Activated CD8-positive, alpha-beta memory T cell treated with anti-CD3 and anti-CD28 coated beads, Interleukin-2, amount 10 ng/mL, durations not matched to agents 7 days and 5 days (primary cell): ENCODE results near the gene MICU1. TPM values are rescaled to one million over a fixed set of nuclear protein-coding genes. Genes with fewer than 3 reads are reported as not detected.

Experiments
- ATAC-seq: fragments of 150-1000 bp; cut with Tn5 transposase; one replicate; pipeline ENCODE4 v1.10.0; 2021; ENCODE audit warnings: moderate library complexity
- CTCF ChIA-PET: fragments of 350-600 bp; sonication (Branson Sonifier 250); formaldehyde crosslinking; loops from one replicate; lab custom pipeline; 2021; ENCODE audit warnings: antibody characterized with exemption; lab: Charles Lee
- DNase-seq: peaks from one replicate; pipeline ENCODE4 v3.0.0-alpha.2; 2020
- H3K27ac Mint-ChIP-seq: one replicate; pipeline ENCODE4 v1.8.0; 2021; ENCODE audit warnings: mild to moderate bottlenecking, mixed read lengths
- H3K27me3 Mint-ChIP-seq: one replicate; pipeline ENCODE4 v1.8.0; 2021; ENCODE audit warnings: mixed read lengths
- H3K36me3 Mint-ChIP-seq: one replicate; pipeline ENCODE4 v1.8.0; 2021; ENCODE audit warnings: mild to moderate bottlenecking, mixed read lengths
- H3K4me1 Mint-ChIP-seq: one replicate; pipeline ENCODE4 v1.8.0; 2021; ENCODE audit warnings: mixed read lengths
- H3K4me3 Mint-ChIP-seq: one replicate; pipeline ENCODE4 v1.8.0; 2021; ENCODE audit warnings: mild to moderate bottlenecking, moderate library complexity, mixed read lengths
- H3K9me3 Mint-ChIP-seq: one replicate; pipeline ENCODE4 v1.8.0; 2022; ENCODE audit warnings: low read depth, mixed read lengths
- total RNA-seq, 2 experiments: library from RNA; stranded (reverse); gene quantifications; one replicate each; pipeline ENCODE4 v1.2.3, GENCODE V29; 2021

MICU1 gene
- total RNA-seq, 2 experiments from 2014 or later = 25.9 to 27.2 TPM

DNA sequence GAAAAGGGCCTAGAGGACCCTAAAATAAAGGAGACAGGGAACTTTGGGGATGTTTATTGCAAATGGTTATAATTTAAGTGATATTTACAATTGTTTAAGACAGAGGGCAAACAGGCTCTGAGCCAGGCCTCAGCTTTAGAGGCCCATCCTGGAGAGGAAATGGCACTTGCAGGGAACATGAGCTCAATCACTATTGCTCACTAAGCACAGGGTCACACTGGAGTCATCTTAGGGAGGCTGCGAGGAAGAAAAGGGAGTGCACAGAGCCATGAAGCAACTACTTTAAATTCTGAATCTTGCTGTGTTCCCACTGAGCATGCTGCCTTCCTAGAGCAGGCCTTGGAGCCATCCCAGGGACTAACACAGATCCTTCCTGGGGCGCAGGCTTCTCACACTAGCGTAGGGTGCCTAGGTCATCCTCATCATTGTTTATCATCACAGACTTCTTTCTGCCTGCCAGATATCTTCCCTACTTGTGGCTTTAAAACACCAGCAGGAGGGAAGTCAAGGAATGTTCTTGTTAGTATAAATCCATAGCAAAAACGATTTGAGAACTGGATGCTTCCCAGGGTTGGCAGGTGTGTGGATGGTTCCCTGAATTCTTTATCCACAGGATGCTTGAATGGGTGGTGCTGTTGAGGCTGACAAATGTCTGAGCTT is 258.4 kb downstream of the MICU1 start:
- H3K4me1 Mint-ChIP-seq = peaks cover 43% of the 10 kb centered on the region
- H3K27ac Mint-ChIP-seq = no peak overlapping the region
- DNase-seq (no peak), ATAC-seq (no peak)
- peaks cover 5% of the 10 kb centered on the region for H3K36me3 Mint-ChIP-seq
- H3K9me3 Mint-ChIP-seq = no peaks in the 10 kb centered on the region
- CTCF ChIA-PET = interaction anchor here (0.8 kb wide), 1 partner anchor 694 kb away, joined by 3 read pairs; no protein-coding TSS in a partner anchor
- no peak overlapping the region for H3K4me3 Mint-ChIP-seq
- H3K27me3 Mint-ChIP-seq = peaks cover 2% of the 10 kb centered on the region

- Mint-ChIP-seq H3K27me3 (peaks cover 7% of the 10 kb centered on the region), H3K4me3 (no peak overlapping the region), H3K36me3 (peaks cover 3% of the 10 kb centered on the region), H3K4me1 (peaks cover 38% of the 10 kb centered on the region), H3K9me3 (no peaks in the 10 kb centered on the region), H3K27ac (peak overlapping the region; percentile 78)
- DNase-seq (no peak), ATAC-seq (no peak)
- CTCF ChIA-PET = interaction anchor here (0.6 to 3.8 kb wide), 17 partner anchors 10 to 794 kb away, joined by 3 to 44 read pairs (median 4); partner anchors contain the start of gene DNAJB12
These were observed 260.6 kb downstream of the MICU1 start for GRCh38 chr10:72365106-72365895.

DNA sequence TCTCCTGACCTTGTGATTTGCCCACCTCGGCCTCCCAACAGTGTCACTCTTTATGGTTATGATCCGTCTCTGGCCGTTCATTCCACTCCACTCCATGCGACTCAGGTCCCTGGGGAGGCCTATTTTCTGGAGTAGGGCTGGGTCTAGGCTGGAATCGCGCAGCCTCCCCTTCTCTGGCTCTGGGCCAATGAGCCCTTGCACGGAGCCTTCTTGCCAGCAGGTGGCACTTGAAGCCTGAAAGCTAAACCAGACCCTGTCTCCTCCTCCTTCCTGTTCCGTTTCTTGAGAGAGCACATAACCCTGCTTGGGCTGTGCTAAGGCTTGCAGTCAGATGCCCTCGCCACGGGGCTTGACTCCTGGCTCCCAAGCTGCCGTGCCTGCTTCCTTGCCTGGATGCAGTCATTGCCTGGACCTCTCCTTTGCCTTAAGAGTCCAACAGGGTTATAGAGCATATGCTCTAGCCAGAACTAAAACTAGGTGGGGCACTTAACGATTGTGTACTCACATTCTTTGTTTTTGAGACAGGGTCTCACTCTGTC is 261.6 kb downstream of the MICU1 start:
- ATAC-seq (peak; percentile 100), DNase-seq (peak; percentile 92)
- CTCF ChIA-PET = interaction anchor here (0.6 to 3.8 kb wide), 20 partner anchors 8 to 1044 kb away, joined by 3 to 44 read pairs (median 4); partner anchors contain the start of gene DNAJB12
- Mint-ChIP-seq H3K36me3 (peaks cover 1% of the 10 kb centered on the region), H3K27me3 (peaks cover 7% of the 10 kb centered on the region), H3K4me1 (peaks cover 30% of the 10 kb centered on the region), H3K4me3 (no peak overlapping the region), H3K27ac (peak overlapping the region; percentile 78), H3K9me3 (no peaks in the 10 kb centered on the region)

DNA sequence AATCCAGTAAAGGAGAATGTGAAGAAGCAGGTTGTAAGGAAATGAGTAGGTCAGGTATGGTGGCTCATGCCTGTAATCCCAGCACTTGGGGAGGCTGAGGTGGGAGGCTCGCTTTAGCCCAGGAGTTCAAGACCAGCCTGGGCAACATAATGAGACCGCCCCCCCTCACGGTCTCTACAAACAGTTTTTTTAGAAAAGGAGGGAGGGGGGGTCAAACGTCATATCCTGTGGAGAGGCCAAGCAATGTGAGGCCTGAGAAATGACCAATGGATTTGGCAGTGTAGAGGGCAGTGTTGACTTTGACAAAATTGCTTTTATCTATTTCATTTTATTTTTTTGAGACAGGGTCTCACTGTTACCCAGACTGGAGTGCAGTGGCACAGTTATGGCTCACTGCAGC is 268.9 kb downstream of the MICU1 start:
- H3K27ac Mint-ChIP-seq = no peak overlapping the region
- H3K27me3 Mint-ChIP-seq = peaks cover 5% of the 10 kb centered on the region
- ATAC-seq = no peak
- H3K4me3 Mint-ChIP-seq = no peak overlapping the region
- peaks cover 23% of the 10 kb centered on the region for H3K4me1 Mint-ChIP-seq
- H3K9me3 Mint-ChIP-seq = no peaks in the 10 kb centered on the region
- DNase-seq = no peak
- H3K36me3 Mint-ChIP-seq = peaks cover 5% of the 10 kb centered on the region
- CTCF ChIA-PET = no interaction called here

- H3K27ac Mint-ChIP-seq = no peak overlapping the region
- H3K4me1 Mint-ChIP-seq = peaks cover 25% of the 10 kb centered on the region
- H3K27me3 Mint-ChIP-seq = peaks cover 3% of the 10 kb centered on the region
- peaks cover 7% of the 10 kb centered on the region for H3K36me3 Mint-ChIP-seq
- H3K9me3 Mint-ChIP-seq = no peaks in the 10 kb centered on the region
- CTCF ChIA-PET = no interaction called here
- ATAC-seq = no peak
- no peak for DNase-seq
- no peak overlapping the region for H3K4me3 Mint-ChIP-seq
These were observed 269.8 kb downstream of the MICU1 start for GRCh38 chr10:72356115-72356514.

GRCh38 chr10:72355214-72355555 is 270.7 kb downstream of the MICU1 start:
- ATAC-seq = no peak
- peak overlapping the region; percentile 95 for H3K27ac Mint-ChIP-seq

DNA sequence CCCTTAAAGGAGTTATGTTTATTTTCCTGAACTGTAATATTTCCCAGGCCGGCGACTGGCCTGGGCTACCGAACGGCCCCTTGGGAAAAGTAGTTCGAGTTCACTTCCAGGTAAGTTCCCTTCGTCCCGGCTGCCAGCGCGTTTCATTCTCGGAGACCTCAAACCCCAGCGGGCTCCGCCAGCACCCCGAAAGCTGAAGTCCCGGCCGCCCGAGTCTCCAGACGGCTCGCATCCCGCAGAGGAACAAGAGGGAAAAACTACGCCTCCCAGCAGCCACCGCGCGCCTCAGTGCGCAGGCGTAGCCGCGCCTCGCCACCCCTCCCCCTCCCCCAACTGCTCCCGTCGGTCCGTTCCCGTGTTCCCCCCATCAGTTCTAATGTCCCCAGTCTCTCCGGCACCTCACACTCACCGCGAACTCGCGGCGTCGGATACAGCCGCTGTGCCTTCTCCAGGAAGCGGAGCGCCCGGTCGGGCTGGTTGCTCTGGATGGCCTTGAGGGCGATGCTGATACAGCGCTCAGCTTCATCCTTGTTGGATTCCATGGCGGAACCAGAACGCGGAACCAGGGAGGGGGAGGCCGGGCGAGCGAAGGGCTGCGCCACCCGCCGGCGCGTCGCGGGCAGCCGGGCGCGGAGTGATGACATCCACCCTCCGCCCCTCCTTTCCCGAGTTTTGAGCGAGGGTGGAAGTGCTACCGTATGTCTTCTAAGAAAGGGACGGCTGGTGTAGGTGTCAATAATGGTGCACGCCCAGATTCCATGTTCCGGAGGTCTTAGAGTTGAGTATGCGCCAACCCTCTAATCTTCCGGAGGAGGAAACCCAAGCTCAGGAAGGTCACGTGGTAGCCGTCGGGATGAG is 271.3 kb downstream of the MICU1 start, which contains the start of gene DNAJB12:
Gene DNAJB12, minus strand, starts transcription at position 564 of the 858 bp plus-strand sequence. Its CDS starts 22 bp downstream, at position 542.
- ATAC-seq (peak; percentile 90), DNase-seq (peak; percentile 93)
- Mint-ChIP-seq H3K4me1 (peaks cover 26% of the 10 kb centered on the region), H3K9me3 (no peaks in the 10 kb centered on the region), H3K27me3 (no peaks in the 10 kb centered on the region), H3K27ac (peak within 1 kb of the TSS; percentile 95), H3K4me3 (peak within 1 kb of the TSS; percentile 90), H3K36me3 (peaks cover 8% of the 10 kb centered on the region)
- CTCF ChIA-PET = interaction anchor here (1.1 to 2.6 kb wide), 11 partner anchors 10 to 480 kb away, joined by 3 to 12 read pairs (median 6); partner anchors contain the start of gene SPOCK2

More at GRCh38 chr10:72355214-72355555, 270.7 kb downstream of the MICU1 start:
- no peaks in the 10 kb centered on the region for H3K9me3 Mint-ChIP-seq
- peaks cover 8% of the 10 kb centered on the region for H3K36me3 Mint-ChIP-seq
- no peaks in the 10 kb centered on the region for H3K27me3 Mint-ChIP-seq
- no peak for DNase-seq
- peak overlapping the region; percentile 90 for H3K4me3 Mint-ChIP-seq
- peaks cover 25% of the 10 kb centered on the region for H3K4me1 Mint-ChIP-seq
- CTCF ChIA-PET = interaction anchor here (1.1 to 2.6 kb wide), 7 partner anchors 10 to 480 kb away, joined by 3 to 12 read pairs (median 7); partner anchors contain the start of gene SPOCK2

GRCh38 chr10:72353965-72354355 is 271.9 kb downstream of the MICU1 start:
- Mint-ChIP-seq H3K4me3 (peak overlapping the region; percentile 90), H3K4me1 (peaks cover 26% of the 10 kb centered on the region), H3K36me3 (peaks cover 8% of the 10 kb centered on the region), H3K9me3 (no peaks in the 10 kb centered on the region), H3K27me3 (no peaks in the 10 kb centered on the region), H3K27ac (peak overlapping the region; percentile 95)
- CTCF ChIA-PET = interaction anchor here (0.8 to 2.6 kb wide), 8 partner anchors 9 to 306 kb away, joined by 3 to 12 read pairs (median 4); no protein-coding TSS in a partner anchor
- DNase-seq (no peak), ATAC-seq (no peak)

DNA sequence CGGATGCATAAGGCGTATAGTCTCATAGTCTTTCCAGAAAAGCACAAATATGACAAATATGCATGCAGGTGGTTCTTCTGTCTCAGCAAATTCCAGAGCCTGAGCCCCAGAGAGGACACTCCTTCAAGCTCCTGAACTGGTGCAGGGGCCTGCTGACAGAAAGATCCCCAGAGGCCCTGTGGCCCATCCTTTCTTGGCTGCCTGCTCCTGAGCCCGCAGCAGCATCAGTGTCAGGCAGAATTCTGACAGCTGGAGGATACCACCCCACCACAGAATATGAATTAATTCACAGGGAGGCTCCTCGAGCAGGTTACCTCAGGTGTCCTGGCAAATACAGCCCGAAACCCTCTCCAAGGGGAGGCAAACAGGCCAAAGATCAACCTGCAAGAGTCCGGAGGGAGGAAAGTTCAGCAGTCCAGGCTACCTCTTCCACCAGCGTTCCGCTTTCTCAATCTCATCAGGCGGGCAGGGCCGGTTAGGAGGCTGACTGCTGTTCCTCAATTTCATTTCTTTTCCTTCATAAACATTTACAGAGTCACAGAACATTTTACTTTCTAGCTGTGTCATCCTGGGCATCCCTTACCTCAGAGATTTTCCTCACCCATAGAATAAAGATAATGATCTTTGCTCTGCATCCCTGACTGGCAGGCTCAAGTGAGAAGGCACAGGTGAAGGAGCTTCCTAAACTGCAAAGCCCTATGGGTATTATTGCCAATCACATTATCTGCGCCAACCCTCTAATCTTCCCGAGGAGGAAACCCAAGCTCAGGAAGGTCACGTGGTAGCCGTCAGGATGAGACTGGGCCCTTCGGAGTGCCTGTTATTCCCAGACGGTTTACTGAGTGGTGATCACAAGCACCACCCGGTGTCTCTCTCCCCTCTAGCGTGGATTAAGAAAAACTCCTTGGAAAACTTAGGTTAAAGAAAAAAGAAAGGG is 272.6 kb downstream of the MICU1 start:
- ATAC-seq (no peak), DNase-seq (no peak)
- peak overlapping the region; percentile 95 for H3K27ac Mint-ChIP-seq
- H3K4me3 Mint-ChIP-seq = peak overlapping the region; percentile 90
- no peaks in the 10 kb centered on the region for H3K27me3 Mint-ChIP-seq
- peaks cover 13% of the 10 kb centered on the region for H3K36me3 Mint-ChIP-seq
- CTCF ChIA-PET = interaction anchor here (0.8 to 2.6 kb wide), 8 partner anchors 8 to 305 kb away, joined by 3 to 12 read pairs (median 4); no protein-coding TSS in a partner anchor
- H3K9me3 Mint-ChIP-seq = no peaks in the 10 kb centered on the region
- peaks cover 26% of the 10 kb centered on the region for H3K4me1 Mint-ChIP-seq

GRCh38 chr10:72351479-72351878 is 274.4 kb downstream of the MICU1 start:
- no peak for DNase-seq
- H3K4me1 Mint-ChIP-seq = peaks cover 26% of the 10 kb centered on the region
- H3K27ac Mint-ChIP-seq = no peak overlapping the region
- H3K27me3 Mint-ChIP-seq = no peaks in the 10 kb centered on the region
- no peak overlapping the region for H3K4me3 Mint-ChIP-seq
- H3K9me3 Mint-ChIP-seq = no peaks in the 10 kb centered on the region
- peaks cover 14% of the 10 kb centered on the region for H3K36me3 Mint-ChIP-seq
- no peak for ATAC-seq
- CTCF ChIA-PET = interaction anchor here (8.3 kb wide), 1 partner anchor 14 kb away, joined by 64 read pairs; no protein-coding TSS in a partner anchor

DNA sequence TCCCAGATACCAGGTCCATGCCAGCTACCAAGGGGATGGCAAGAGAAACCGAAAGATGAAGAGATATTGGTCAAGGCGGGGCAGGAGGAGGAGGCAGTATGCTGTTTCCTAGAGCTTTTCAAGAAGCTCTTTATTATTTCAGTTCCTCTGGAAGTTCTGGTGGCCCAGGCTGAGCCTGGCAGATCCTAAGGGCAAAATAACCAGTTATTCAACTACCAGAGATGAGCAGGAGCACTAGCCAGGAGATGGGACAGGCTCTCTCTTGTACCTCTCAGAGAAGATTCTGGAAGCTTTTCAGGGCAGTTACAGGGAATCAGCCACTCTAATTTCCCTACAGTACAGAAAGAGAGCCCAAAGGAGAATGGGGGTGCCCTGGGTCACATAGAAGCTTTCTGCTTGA is 276.4 kb downstream of the MICU1 start:
- no peaks in the 10 kb centered on the region for H3K27me3 Mint-ChIP-seq
- peaks cover 31% of the 10 kb centered on the region for H3K4me1 Mint-ChIP-seq

More for the DNA sequence above, 276.4 kb downstream of the MICU1 start:
- Mint-ChIP-seq H3K4me3 (no peak overlapping the region), H3K36me3 (peaks cover 13% of the 10 kb centered on the region), H3K9me3 (no peaks in the 10 kb centered on the region), H3K27ac (peak overlapping the region; percentile 34)
- no peak for ATAC-seq
- CTCF ChIA-PET = interaction anchor here (1.3 to 8.3 kb wide), 3 partner anchors 12 to 300 kb away, joined by 4 to 64 read pairs (median 4); no protein-coding TSS in a partner anchor
- no peak for DNase-seq
